Naive thymus-derived CD4-positive, alpha-beta T cell (primary cell): ENCODE measurements around the gene PPP1R3G. TPM values are rescaled to one million over a fixed set of nuclear protein-coding genes. Genes with fewer than 3 reads are reported as not detected.

ENCODE experiments used
- ATAC-seq: fragments of 150-1000 bp; cut with Tn5 transposase; 2 replicates; pipeline ENCODE4 v1.10.0; 2021; ENCODE audit warnings: mild to moderate bottlenecking, moderate library complexity
- CTCF ChIA-PET: fragments of 350-600 bp; sonication (Branson Sonifier 250); formaldehyde crosslinking; loops from one replicate; lab custom pipeline; 2021; ENCODE audit warnings: antibody characterized with exemption; lab: Charles Lee
- POLR2A ChIA-PET: fragments of 350-600 bp; sonication (Branson Sonifier 250); formaldehyde crosslinking; loops from one replicate; lab custom pipeline; 2021; ENCODE audit warnings: antibody characterized with exemption, inconsistent platforms; lab: Charles Lee
- DNase-seq, 9 donors: peaks; one replicate each; pipeline versions ENCODE4 v3.0.0 to v3.0.0-alpha.2; 2020 to 2022; ENCODE audit warnings: mixed read lengths in 1 of 9
- H3K27ac ChIP-seq: one replicate; pipeline ENCODE4 v1.7.0; 2013; ENCODE audit warnings: mild to moderate bottlenecking, low read depth, low read length, moderate library complexity
- H3K27me3 ChIP-seq, 2 donors: one replicate each; pipeline ENCODE4 v1.7.0; 2013; ENCODE audit warnings: low read length in 2 of 2, mild to moderate bottlenecking in 2 of 2, moderate library complexity in 2 of 2; ENCODE audit not compliant: control insufficient read depth in 2 of 2, insufficient read depth in 2 of 2
- H3K36me3 ChIP-seq, 3 experiments: 1 replicate in 2 of 3; 2 replicates in 1 of 3; pipeline ENCODE4 v1.7.0; 2013; ENCODE audit warnings: low read length in 3 of 3, mild to moderate bottlenecking in 3 of 3, moderate library complexity in 1 of 3; ENCODE audit not compliant: insufficient read depth in 3 of 3, control insufficient read depth in 2 of 3
- H3K4me1 ChIP-seq, 2 donors: one replicate each; pipeline ENCODE4 v1.7.0; 2013; ENCODE audit warnings: low read length in 2 of 2, mild to moderate bottlenecking in 2 of 2, moderate library complexity in 1 of 2; ENCODE audit not compliant: control insufficient read depth in 2 of 2, insufficient read depth in 2 of 2
- H3K4me3 ChIP-seq: 2 replicates; pipeline ENCODE4 v1.7.0; 2013; ENCODE audit warnings: mild to moderate bottlenecking, low read length
- H3K9me3 ChIP-seq, 3 experiments: 1 replicate in 2 of 3; 2 replicates in 1 of 3; pipeline ENCODE4 v1.7.0; 2013; ENCODE audit warnings: low read length in 3 of 3; ENCODE audit not compliant: control insufficient read depth in 2 of 3
- H3K27ac Mint-ChIP-seq, 9 donors: one replicate each; pipeline ENCODE4 v1.8.0; 2020 to 2022; ENCODE audit warnings: mixed read lengths in 9 of 9, mild to moderate bottlenecking in 8 of 9, moderate library complexity in 5 of 9, inconsistent platforms in 2 of 9
- H3K27me3 Mint-ChIP-seq, 5 donors: one replicate each; pipeline ENCODE4 v1.8.0; 2021 to 2022; ENCODE audit warnings: mixed read lengths in 5 of 5, mild to moderate bottlenecking in 1 of 5
- H3K36me3 Mint-ChIP-seq, 5 donors: one replicate each; pipeline ENCODE4 v1.8.0; 2020 to 2022; ENCODE audit warnings: mixed read lengths in 5 of 5, mild to moderate bottlenecking in 3 of 5, inconsistent platforms in 1 of 5
- H3K4me1 Mint-ChIP-seq, 7 donors: one replicate each; pipeline ENCODE4 v1.8.0; 2020 to 2022; ENCODE audit warnings: mixed read lengths in 7 of 7, mild to moderate bottlenecking in 3 of 7, inconsistent platforms in 1 of 7
- H3K4me3 Mint-ChIP-seq, 10 donors: one replicate each; pipeline ENCODE4 v1.8.0; 2020 to 2022; ENCODE audit warnings: mild to moderate bottlenecking in 10 of 10, mixed read lengths in 10 of 10, moderate library complexity in 6 of 10, inconsistent platforms in 2 of 10
- H3K9me3 Mint-ChIP-seq, 11 donors: one replicate each; pipeline ENCODE4 v1.8.0; 2020 to 2022; ENCODE audit warnings: mixed read lengths in 11 of 11, mild to moderate bottlenecking in 4 of 11, inconsistent platforms in 1 of 11, moderate library complexity in 1 of 11
- intact Hi-C, 2 donors: fragments of 100-400 bp; cut with micrococcal nuclease; formaldehyde crosslinking; loops; one replicate each; pipeline ENCODE4 v1.15.1; 2023
- polyA plus RNA-seq, 2 donors: library from polyadenylated mRNA; unstranded; fragments of 300-500 nt; fragmentation: Illumina TruSeq; gene quantifications; one replicate each; pipeline ENCODE4 v1.2.3, GENCODE V29; 2021
- total RNA-seq, 6 experiments: library from RNA in 5 of 6; stranded (reverse) in 5 of 6; gene quantifications; 1 replicate in 5 of 6; 2 replicates in 1 of 6; pipeline ENCODE4 v1.2.3 and lab custom pipeline; 2021 to 2026

Gene PPP1R3G
- total and polyA plus RNA-seq, 7 experiments from 2014 or later = 0.07 to 0.24 (median 0.08) TPM; not detected in 4

- Mint-ChIP-seq H3K27ac (no peak overlapping the region), H3K4me1 (no peaks in the 10 kb centered on the region), H3K27me3 (peaks cover 0 to 4% (median 0%) of the 10 kb centered on the region in 5 donors), H3K9me3 (peaks cover 0 to 14% (median 1%) of the 10 kb centered on the region in 11 donors), H3K36me3 (peaks cover 0 to 4% (median 0%) of the 10 kb centered on the region in 5 donors), H3K4me3 (no peak overlapping the region)
- peaks cover 0 to 6% (median 0%) of the 10 kb centered on the region in 3 experiments for H3K9me3 ChIP-seq
- DNase-seq = no peak
- H3K27me3 ChIP-seq = no peaks in the 10 kb centered on the region
- intact Hi-C loops = no loop called here
- ATAC-seq = no peak
- H3K36me3 ChIP-seq = no peaks in the 10 kb centered on the region
- H3K4me1 ChIP-seq = no peaks in the 10 kb centered on the region
- H3K27ac ChIP-seq = no peak overlapping the region
- ChIA-PET POLR2A (no interaction called here), CTCF (no interaction called here)
- no peak overlapping the region for H3K4me3 ChIP-seq
These were observed 18.6 kb upstream of the PPP1R3G start for GRCh38 chr6:5066456-5067093.

- no peaks in the 10 kb centered on the region for H3K36me3 ChIP-seq
- Mint-ChIP-seq H3K27ac (no peak overlapping the region), H3K27me3 (peaks cover 0 to 4% (median 0%) of the 10 kb centered on the region in 5 donors), H3K4me3 (no peak overlapping the region), H3K36me3 (peaks cover 0 to 4% (median 0%) of the 10 kb centered on the region in 5 donors), H3K9me3 (peaks cover 0 to 14% (median 1%) of the 10 kb centered on the region in 11 donors), H3K4me1 (peaks cover 0 to 4% (median under 1%) of the 10 kb centered on the region in 7 donors)
- peaks cover 0 to 6% (median 0%) of the 10 kb centered on the region in 3 experiments for H3K9me3 ChIP-seq
- H3K4me3 ChIP-seq = no peak overlapping the region
- H3K27me3 ChIP-seq = no peaks in the 10 kb centered on the region
- H3K27ac ChIP-seq = no peak overlapping the region
- H3K4me1 ChIP-seq = no peaks in the 10 kb centered on the region
- no peak for ATAC-seq
- DNase-seq = no peak
- ChIA-PET POLR2A (no interaction called here), CTCF (no interaction called here)
- intact Hi-C loops = no loop called here
These were observed 17.8 kb upstream of the PPP1R3G start for GRCh38 chr6:5067305-5067704.

- H3K27me3 Mint-ChIP-seq = peaks cover 0 to 4% (median 0%) of the 10 kb centered on the region in 5 donors
- H3K27ac Mint-ChIP-seq = no peak overlapping the region
- CTCF ChIA-PET = no interaction called here
- Histone ChIP-seq H3K27me3 (no peaks in the 10 kb centered on the region), H3K4me1 (no peaks in the 10 kb centered on the region), H3K27ac (no peak overlapping the region), H3K36me3 (no peaks in the 10 kb centered on the region), H3K4me3 (no peak overlapping the region), H3K9me3 (peaks cover 0 to 6% (median 0%) of the 10 kb centered on the region in 3 experiments)
- POLR2A ChIA-PET = no interaction called here
- H3K9me3 Mint-ChIP-seq = peaks cover 0 to 14% (median 1%) of the 10 kb centered on the region in 11 donors
- DNase-seq = no peak
- peaks cover 0 to 6% (median 4%) of the 10 kb centered on the region in 7 donors for H3K4me1 Mint-ChIP-seq
- intact Hi-C loops = no loop called here
- no peak overlapping the region for H3K4me3 Mint-ChIP-seq
- H3K36me3 Mint-ChIP-seq = peaks cover 0 to 4% (median 0%) of the 10 kb centered on the region in 5 donors
- ATAC-seq = no peak
These were observed 16.9 kb upstream of the PPP1R3G start for GRCh38 chr6:5068153-5068751.

- Histone ChIP-seq H3K4me1 (no peaks in the 10 kb centered on the region), H3K27ac (no peak overlapping the region), H3K9me3 (peaks cover 0 to 6% (median 0%) of the 10 kb centered on the region in 3 experiments), H3K36me3 (no peaks in the 10 kb centered on the region), H3K4me3 (no peak overlapping the region), H3K27me3 (peaks cover 0 to 2% of the 10 kb centered on the region in 2 donors)
- Mint-ChIP-seq H3K9me3 (peaks cover 0 to 13% (median 1%) of the 10 kb centered on the region in 11 donors), H3K4me1 (peaks cover 0 to 6% (median 4%) of the 10 kb centered on the region in 7 donors), H3K27ac (no peak overlapping the region), H3K27me3 (peaks cover 0 to 11% (median 7%) of the 10 kb centered on the region in 5 donors), H3K36me3 (peaks cover 0 to 13% (median 0%) of the 10 kb centered on the region in 5 donors), H3K4me3 (no peak overlapping the region)
- intact Hi-C loops = no loop called here
- CTCF ChIA-PET = no interaction called here
- POLR2A ChIA-PET = no interaction called here
- no peak for ATAC-seq
- DNase-seq = no peak
These were observed 13.9 kb upstream of the PPP1R3G start for GRCh38 chr6:5071216-5071615.

GRCh38 chr6:5072440-5072839 lies 12.7 kb upstream of the PPP1R3G start:
- Mint-ChIP-seq H3K27ac (no peak overlapping the region), H3K4me1 (peaks cover 0 to 6% (median 4%) of the 10 kb centered on the region in 7 donors), H3K9me3 (peaks cover 0 to 3% (median 0%) of the 10 kb centered on the region in 11 donors), H3K27me3 (peaks cover 6 to 17% (median 15%) of the 10 kb centered on the region in 5 donors), H3K4me3 (peak overlapping the region in 1 of 10 donors; percentile 16), H3K36me3 (peaks cover 0 to 14% (median 7%) of the 10 kb centered on the region in 5 donors)
- Histone ChIP-seq H3K4me3 (no peak overlapping the region), H3K27ac (no peak overlapping the region), H3K4me1 (no peaks in the 10 kb centered on the region), H3K9me3 (no peaks in the 10 kb centered on the region), H3K36me3 (no peaks in the 10 kb centered on the region), H3K27me3 (peaks cover 0 to 2% of the 10 kb centered on the region in 2 donors)
- intact Hi-C loops = no loop called here
- CTCF ChIA-PET = no interaction called here
- ATAC-seq (no peak), DNase-seq (no peak)
- POLR2A ChIA-PET = no interaction called here

- H3K27ac Mint-ChIP-seq = no peak overlapping the region
- Histone ChIP-seq H3K4me1 (no peaks in the 10 kb centered on the region), H3K9me3 (no peaks in the 10 kb centered on the region), H3K27me3 (peaks cover 0 to 2% of the 10 kb centered on the region in 2 donors), H3K36me3 (no peaks in the 10 kb centered on the region), H3K27ac (no peak overlapping the region), H3K4me3 (no peak overlapping the region)
- H3K4me3 Mint-ChIP-seq = no peak overlapping the region
- H3K36me3 Mint-ChIP-seq = peaks cover 0 to 14% (median 7%) of the 10 kb centered on the region in 5 donors
- intact Hi-C loops = no loop called here
- peaks cover 0 to 6% (median 4%) of the 10 kb centered on the region in 7 donors for H3K4me1 Mint-ChIP-seq
- CTCF ChIA-PET = no interaction called here
- DNase-seq (no peak), ATAC-seq (no peak)
- peaks cover 0 to 2% (median 0%) of the 10 kb centered on the region in 11 donors for H3K9me3 Mint-ChIP-seq
- POLR2A ChIA-PET = no interaction called here
- peaks cover 6 to 24% (median 15%) of the 10 kb centered on the region in 5 donors for H3K27me3 Mint-ChIP-seq
These were observed 11.1 kb upstream of the PPP1R3G start for GRCh38 chr6:5073992-5074391.
